Endodermal cell (in vitro differentiated cells): ENCODE data around the gene PLEKHG3. TPM values are rescaled to one million over a fixed set of nuclear protein-coding genes. Genes with fewer than 3 reads are reported as not detected.

Source experiments
- DNase-seq: peaks from one replicate; pipeline ENCODE4 v3.0.0-alpha.2; 2017
- H3K27ac ChIP-seq: 2 replicates; pipeline ENCODE4 v1.5.1; 2013; ENCODE audit warnings: mild to moderate bottlenecking, low read depth, low read length, moderate library complexity
- H3K27me3 ChIP-seq: 2 replicates; pipeline ENCODE4 v1.6.1; 2013; ENCODE audit warnings: mild to moderate bottlenecking, low read length, moderate library complexity; ENCODE audit not compliant: insufficient read depth, control insufficient read depth, poor library complexity, severe bottlenecking
- H3K36me3 ChIP-seq: 2 replicates; pipeline ENCODE4 v1.7.0; 2013; ENCODE audit warnings: mild to moderate bottlenecking, low read length, moderate library complexity; ENCODE audit not compliant: control insufficient read depth, insufficient read depth
- H3K4me1 ChIP-seq: one replicate; pipeline ENCODE4 v1.7.0; 2013; ENCODE audit warnings: low read length; ENCODE audit not compliant: control insufficient read depth, insufficient read depth
- H3K4me3 ChIP-seq: 2 replicates; pipeline ENCODE4 v1.5.1; 2013; ENCODE audit warnings: mild to moderate bottlenecking, low read length, moderate library complexity
- H3K9ac ChIP-seq: 2 replicates; pipeline ENCODE4 v1.6.1; 2013; ENCODE audit warnings: mild to moderate bottlenecking, low read length, moderate library complexity; ENCODE audit not compliant: poor library complexity, severe bottlenecking; ENCODE audit errors: extremely low read depth
- H3K9me3 ChIP-seq: 2 replicates; pipeline ENCODE4 v1.6.1; 2013; ENCODE audit warnings: mild to moderate bottlenecking, low read length, moderate library complexity; ENCODE audit not compliant: control insufficient read depth
- H3K27ac Mint-ChIP-seq: 2 replicates; pipeline ENCODE4 v1.8.0; 2020; ENCODE audit warnings: mixed read lengths
- H3K27me3 Mint-ChIP-seq: 2 replicates; pipeline ENCODE4 v1.8.0; 2021; ENCODE audit warnings: mild to moderate bottlenecking, mixed read lengths; ENCODE audit not compliant: insufficient read depth
- H3K36me3 Mint-ChIP-seq: 2 replicates; pipeline ENCODE4 v1.8.0; 2020; ENCODE audit warnings: low read depth, mixed read lengths
- H3K4me1 Mint-ChIP-seq: 2 replicates; pipeline ENCODE4 v1.8.0; 2020; ENCODE audit warnings: mixed read lengths
- H3K4me3 Mint-ChIP-seq: 2 replicates; pipeline ENCODE4 v1.8.0; 2020; ENCODE audit warnings: mild to moderate bottlenecking, moderate library complexity, mixed read lengths
- H3K9me3 Mint-ChIP-seq: 2 replicates; pipeline ENCODE4 v1.8.0; 2020; ENCODE audit warnings: mild to moderate bottlenecking, mixed read lengths
- CTCF ChIP-seq: fragments of 200-600 bp; sonication (generic); conservative IDR thresholded peaks from 2 replicates; pipeline ENCODE4 v1.5.0; 2021; ENCODE audit warnings: antibody characterized with exemption, mild to moderate bottlenecking
- WGBS, 2 experiments: methylation state at CpG; one replicate each; pipeline versions ENCODE4 v1.1.5 to v1.1.7; 2013; ENCODE audit warnings: missing lambda C conversion rate in 2 of 2, mixed read lengths in 1 of 2; ENCODE audit not compliant: insufficient coverage in 1 of 2, insufficient read length in 1 of 2; 5-methylcytosine and 5-hydroxymethylcytosine counted together
- total RNA-seq, 2 donors: library from RNA; stranded (reverse); fragmentation: NEBNext Ultra II Directional in 1 of 2; extraction: Animal tissue kit (Norgen Biotek cat#: 25700) in 1 of 2; gene quantifications; 2 replicates in 1 of 2; 3 replicates in 1 of 2; pipeline ENCODE4 v1.2.1, GENCODE V29; 2021

PLEKHG3 gene
- total RNA-seq, 2 donors from 2014 or later = 31.7 to 52.6 TPM

- no peaks in the 10 kb centered on the region for H3K36me3 Mint-ChIP-seq
- H3K27me3 Mint-ChIP-seq = peaks cover 18% of the 10 kb centered on the region
- H3K27ac Mint-ChIP-seq = no peak overlapping the region
- TF ChIP-seq CTCF = no peak
- no peaks in the 10 kb centered on the region for H3K27me3 ChIP-seq
- H3K9ac ChIP-seq = no peak overlapping the region
- H3K27ac ChIP-seq = no peak overlapping the region
- peaks cover 3% of the 10 kb centered on the region for H3K9me3 Mint-ChIP-seq
- H3K9me3 ChIP-seq = no peaks in the 10 kb centered on the region
- no peak for DNase-seq
- H3K4me3 Mint-ChIP-seq = no peak overlapping the region
- no peak overlapping the region for H3K4me3 ChIP-seq
- H3K4me1 ChIP-seq = peaks cover 11% of the 10 kb centered on the region
- peaks cover 19% of the 10 kb centered on the region for H3K4me1 Mint-ChIP-seq
- WGBS, 2 experiments = 92 to 95% methylated on average over 3 to 4 of the region's 4 CpGs
- H3K36me3 ChIP-seq = no peaks in the 10 kb centered on the region
These were observed 49.8 kb downstream of the PLEKHG3 start for GRCh38 chr14:64753999-64754398.

- Mint-ChIP-seq H3K36me3 (no peaks in the 10 kb centered on the region), H3K4me3 (no peak overlapping the region), H3K4me1 (peaks cover 25% of the 10 kb centered on the region), H3K27me3 (peaks cover 18% of the 10 kb centered on the region), H3K9me3 (peaks cover 3% of the 10 kb centered on the region), H3K27ac (no peak overlapping the region)
- Histone ChIP-seq H3K9ac (no peak overlapping the region), H3K4me1 (peaks cover 16% of the 10 kb centered on the region), H3K4me3 (no peak overlapping the region), H3K27me3 (no peaks in the 10 kb centered on the region), H3K9me3 (no peaks in the 10 kb centered on the region), H3K27ac (no peak overlapping the region), H3K36me3 (no peaks in the 10 kb centered on the region)
- WGBS, 2 experiments = 91 to 100% methylated on average over 1 to 5 of the region's 5 CpGs
- no peak for DNase-seq
- TF ChIP-seq CTCF = no peak
These were observed 50.5 kb downstream of the PLEKHG3 start for GRCh38 chr14:64754685-64755084.

- Mint-ChIP-seq H3K27ac (no peak overlapping the region), H3K36me3 (no peaks in the 10 kb centered on the region), H3K4me1 (peaks cover 30% of the 10 kb centered on the region), H3K27me3 (peaks cover 24% of the 10 kb centered on the region), H3K9me3 (peaks cover 3% of the 10 kb centered on the region), H3K4me3 (no peak overlapping the region)
- WGBS, 2 experiments = 93 to 98% methylated on average over 6 to 9 of the region's 9 CpGs
- Histone ChIP-seq H3K9ac (no peak overlapping the region), H3K4me3 (no peak overlapping the region), H3K36me3 (no peaks in the 10 kb centered on the region), H3K27me3 (no peaks in the 10 kb centered on the region), H3K9me3 (no peaks in the 10 kb centered on the region), H3K27ac (no peak overlapping the region), H3K4me1 (peaks cover 16% of the 10 kb centered on the region)
- no peak for DNase-seq
- no peak for TF ChIP-seq CTCF
These were observed 51.6 kb downstream of the PLEKHG3 start for GRCh38 chr14:64755781-64756221.
